ENCODE data around the gene CSNK1G2. TPM values are rescaled to one million over a fixed set of nuclear protein-coding genes. Genes with fewer than 3 reads are reported as not detected.

CSNK1G2 gene
- total RNA-seq, 1 experiment from 2014 or later, result 100.0 TPM

DNA sequence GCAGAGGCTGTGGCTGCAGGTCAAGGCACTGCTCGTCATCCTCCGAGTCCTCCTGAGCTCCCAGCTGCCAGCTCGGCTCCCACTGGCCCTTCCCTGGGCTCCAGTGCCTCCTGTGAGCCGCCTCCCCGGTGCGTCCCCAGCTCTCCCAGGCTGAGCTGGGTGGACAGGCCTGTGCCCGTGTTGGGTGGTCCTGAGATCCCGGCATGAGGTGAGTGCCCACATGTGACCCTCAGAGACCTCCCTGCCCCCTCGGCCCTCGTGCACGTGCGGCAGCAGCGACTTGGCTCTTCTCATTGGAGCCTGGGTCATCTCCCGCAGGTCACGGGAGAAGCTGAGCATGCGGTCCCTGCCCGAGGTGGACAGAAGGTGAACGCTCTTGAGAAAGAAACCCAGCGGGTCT, 20.3 kb upstream of the CSNK1G2 start:
- Histone ChIP-seq H2BK15ac (ENCODE audit: low read depth, low read length) (no peak overlapping the region), H3K23me2 (ENCODE audit: insufficient read length, low read depth, low read length, poor library complexity, severe bottlenecking) (no peaks in the 10 kb centered on the region), H3K14ac (ENCODE audit: insufficient read depth, low read length) (no peak overlapping the region), H3K56ac (ENCODE audit: insufficient read length, low read depth, low read length) (no peak overlapping the region), H2BK120ac (ENCODE audit: low read depth, low read length, poor library complexity, severe bottlenecking) (no peak overlapping the region), H2BK12ac (ENCODE audit: insufficient read length, low read depth, low read length) (no peak overlapping the region), H2BK20ac (ENCODE audit: low read depth, low read length, poor library complexity, severe bottlenecking) (no peak overlapping the region), H3K4ac (ENCODE audit: low read depth, low read length) (no peak overlapping the region), H3K79me2 (ENCODE audit: insufficient read depth, low read length) (no peaks in the 10 kb centered on the region), H3K9me3 (ENCODE audit: control insufficient read depth, low read depth, low read length) (no peaks in the 10 kb centered on the region), H3K9ac (ENCODE audit: extremely low read depth, insufficient read length, low read length) (no peak overlapping the region), H3K18ac (ENCODE audit: insufficient read length, low read depth, low read length) (no peak overlapping the region), H2BK5ac (ENCODE audit: insufficient read length, low read length) (no peak overlapping the region), H4K91ac (ENCODE audit: insufficient read length, low read depth, low read length) (no peak overlapping the region), H3K23ac (ENCODE audit: insufficient read length, low read depth, low read length) (no peak overlapping the region), H3K27ac (ENCODE audit: insufficient read length, low read depth, low read length) (no peak overlapping the region), H3K27me3 (ENCODE audit: insufficient read depth, low read length) (no peaks in the 10 kb centered on the region), H3K4me1 (ENCODE audit: insufficient read depth, low read length) (no peaks in the 10 kb centered on the region; the same call in 1 of the 2 replicates), H3K79me1 (ENCODE audit: insufficient read depth, low read depth, low read length, poor library complexity, severe bottlenecking) (no peaks in the 10 kb centered on the region), H4K8ac (replicated peaks; ENCODE audit: insufficient read length, low read depth, low read length) (no peak overlapping the region), H2AK5ac (ENCODE audit: insufficient read length, low read length) (no peak overlapping the region), H4K20me1 (ENCODE audit: control insufficient read depth, insufficient read depth, insufficient read length) (no peaks in the 10 kb centered on the region), H3T11ph (ENCODE audit: low read length) (no peak overlapping the region), H3K4me2 (ENCODE audit: insufficient read depth, insufficient read length, low read length) (no peak overlapping the region), H4K5ac (ENCODE audit: insufficient read length, low read depth, low read length) (no peak overlapping the region), H2AFZ (ENCODE audit: low read length) (no peak overlapping the region)
- Mint-ChIP-seq H3K27ac (no peak overlapping the region), H3K27me3 (ENCODE audit: low read depth) (no peaks in the 10 kb centered on the region), H3K4me1 (no peaks in the 10 kb centered on the region), H3K9me3 (no peaks in the 10 kb centered on the region), H3K36me3 (ENCODE audit: insufficient read depth in 1 of 3, low read depth in 3 of 3) (peaks cover 9 to 81% (median 58%) of the 10 kb centered on the region in 3 experiments; a peak in 6 of 7 replicates), H3K4me3 (no peak overlapping the region)
- TF ChIP-seq, protein P1, sequence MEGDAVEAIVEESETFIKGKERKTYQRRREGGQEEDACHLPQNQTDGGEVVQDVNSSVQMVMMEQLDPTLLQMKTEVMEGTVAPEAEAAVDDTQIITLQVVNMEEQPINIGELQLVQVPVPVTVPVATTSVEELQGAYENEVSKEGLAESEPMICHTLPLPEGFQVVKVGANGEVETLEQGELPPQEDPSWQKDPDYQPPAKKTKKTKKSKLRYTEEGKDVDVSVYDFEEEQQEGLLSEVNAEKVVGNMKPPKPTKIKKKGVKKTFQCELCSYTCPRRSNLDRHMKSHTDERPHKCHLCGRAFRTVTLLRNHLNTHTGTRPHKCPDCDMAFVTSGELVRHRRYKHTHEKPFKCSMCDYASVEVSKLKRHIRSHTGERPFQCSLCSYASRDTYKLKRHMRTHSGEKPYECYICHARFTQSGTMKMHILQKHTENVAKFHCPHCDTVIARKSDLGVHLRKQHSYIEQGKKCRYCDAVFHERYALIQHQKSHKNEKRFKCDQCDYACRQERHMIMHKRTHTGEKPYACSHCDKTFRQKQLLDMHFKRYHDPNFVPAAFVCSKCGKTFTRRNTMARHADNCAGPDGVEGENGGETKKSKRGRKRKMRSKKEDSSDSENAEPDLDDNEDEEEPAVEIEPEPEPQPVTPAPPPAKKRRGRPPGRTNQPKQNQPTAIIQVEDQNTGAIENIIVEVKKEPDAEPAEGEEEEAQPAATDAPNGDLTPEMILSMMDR (conservative IDR thresholded peaks at IDR 0.05), result no peak
- DNase-seq, result no peak
- no CpG with 5 or more reads among the region's 19 CpGs for WGBS (ENCODE audit: extremely low coverage, insufficient read length, low lambda C conversion rate)
